ENCODE results near the gene ADH1A.
"Not testable (repeated sequence)": the region's sequence is repeated elsewhere in the genome, so short reads cannot be mapped to it uniquely, and the experiment has no call there.

The ADH1A gene

GRCh38 chr4:99276417-99276816 lies 14.4 kb downstream of the ADH1A start:
- no peak for DNase-seq

GRCh38 chr4:99275885-99276284 lies 14.9 kb downstream of the ADH1A start:
- no peak for DNase-seq

DNA sequence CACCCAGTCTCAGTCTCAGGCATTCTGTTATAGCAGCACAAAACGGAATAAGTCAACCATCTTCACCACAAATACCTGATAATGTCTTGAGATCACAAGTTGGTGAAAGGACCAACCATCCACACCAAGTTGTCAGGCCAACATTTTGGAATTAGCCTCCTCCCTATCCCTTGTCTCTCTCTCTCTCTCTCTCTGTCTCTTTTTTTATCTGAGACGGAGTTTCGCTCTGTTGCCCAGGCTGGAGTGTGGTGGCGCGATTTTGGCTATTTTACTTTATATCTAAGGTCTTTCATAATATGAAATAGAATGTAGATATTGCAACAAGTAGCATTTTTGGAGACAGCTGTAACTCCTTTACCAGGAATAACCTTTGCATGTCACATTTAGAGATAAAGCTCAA lies 15.7 kb downstream of the ADH1A start:
- DNase-seq: no peak

DNA sequence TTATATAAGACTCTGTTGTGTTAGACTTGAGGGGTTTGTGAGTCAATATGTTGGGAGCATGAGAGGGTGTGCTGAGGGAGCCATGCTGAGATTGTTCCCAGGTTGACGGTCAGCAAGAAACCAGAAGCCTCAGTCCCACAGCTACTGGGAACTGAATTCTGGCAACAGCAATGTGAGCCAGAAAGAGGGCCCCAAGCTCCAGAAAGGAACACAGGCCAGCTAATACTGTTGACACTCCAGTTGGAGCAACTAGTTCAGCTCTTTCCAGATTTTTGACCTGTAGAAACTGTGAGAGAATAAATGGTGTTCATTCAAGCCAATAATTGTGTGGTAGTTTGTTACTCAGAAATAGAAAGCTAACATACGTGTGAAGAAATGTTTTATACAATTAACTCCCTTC lies 17.1 kb downstream of the ADH1A start:
- no peak for DNase-seq

- no peak for DNase-seq
Observed at GRCh38 chr4:99264927-99265326, 25.9 kb downstream of the ADH1A start.

GRCh38 chr4:99252746-99253145 lies 38.0 kb downstream of the ADH1A start:
- no peak for DNase-seq

- no peak for DNase-seq
Observed at GRCh38 chr4:99248714-99249113, 42.1 kb downstream of the ADH1A start.

DNA sequence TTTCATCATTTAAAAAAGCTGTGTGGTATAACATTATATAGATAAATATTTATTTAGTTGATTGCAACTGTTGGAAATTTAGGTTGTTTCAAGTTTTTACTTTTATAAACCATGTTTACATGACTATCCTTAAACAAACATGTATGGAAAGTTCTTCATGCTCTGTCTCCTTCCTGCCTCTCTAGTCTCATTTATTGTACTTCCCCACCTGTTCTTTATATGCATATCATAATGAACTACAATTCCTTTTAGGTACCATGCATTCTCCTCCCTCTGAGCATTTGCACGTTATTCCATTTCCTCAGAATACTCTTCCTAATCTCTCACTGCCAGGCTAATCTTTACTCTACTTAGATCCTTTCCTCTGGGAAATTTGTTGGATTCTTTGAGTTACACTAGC lies 54.8 kb downstream of the ADH1A start:
- DNase-seq: no peak

- no peak for DNase-seq
Observed at GRCh38 chr4:99234331-99235010, 56.3 kb downstream of the ADH1A start.

GRCh38 chr4:99233397-99233796 lies 57.4 kb downstream of the ADH1A start:
- not testable (repeated sequence) for DNase-seq

GRCh38 chr4:99228706-99229105 lies 62.1 kb downstream of the ADH1A start:
- DNase-seq: not testable (repeated sequence)

GRCh38 chr4:99227646-99228045 lies 63.1 kb downstream of the ADH1A start:
- not testable (repeated sequence) for DNase-seq
